A549 (cell line): ENCODE results near the gene ANGEL1.

Source experiments
- CEBPB ChIP-seq, 2 experiments: fragments of >200 bp in 1 of 2; sonication (Bioruptor Twin) in 1 of 2; formaldehyde crosslinking in 1 of 2; IDR thresholded peaks; 2 replicates each; pipeline ENCODE4 v1.6.1; 2012 to 2016
- CTCF ChIP-seq: fragments of >200 bp; sonication (Bioruptor Twin); formaldehyde crosslinking; IDR thresholded peaks from 3 replicates; pipeline ENCODE4 v1.5.1; 2016
- ESRRA ChIP-seq: fragments of 150-350 bp; IDR thresholded peaks from 2 replicates; pipeline ENCODE4 v1.6.1; 2014; ENCODE audit warnings: mild to moderate bottlenecking, low read length, borderline replicate concordance
- JUN ChIP-seq, 2 experiments: fragments of >200 bp; sonication (Bioruptor Twin); formaldehyde crosslinking; IDR thresholded peaks; 2 replicates in 1 of 2; 3 replicates in 1 of 2; pipeline ENCODE4 v1.6.1; 2016 to 2017
- NR3C1 ChIP-seq: fragments of >200 bp; sonication (Bioruptor Twin); formaldehyde crosslinking; IDR thresholded peaks from 3 replicates; pipeline ENCODE4 v1.6.1; 2017
- POLR2A ChIP-seq: IDR thresholded peaks from 2 replicates; pipeline ENCODE4 v1.6.1; 2012; ENCODE audit warnings: mild to moderate bottlenecking, low read length
- SREBF2 ChIP-seq: fragments of 450-650 bp; IDR thresholded peaks from 2 replicates; pipeline ENCODE4 v1.6.1; 2014; ENCODE audit warnings: mild to moderate bottlenecking, moderate library complexity

- TF ChIP-seq ESRRA (no peak), JUN (IDR thresholded peaks at IDR 0.05) (no peak), CTCF (no peak), NR3C1 (no peak), CEBPB (IDR thresholded peaks at IDR 0.05) (no peak), SREBF2 (no peak), POLR2A (no peak)
Measured at GRCh38 chr14:76832503-76832988, 19.9 kb upstream of the ANGEL1 start.
